GM18508 (cell line): Measurements from ENCODE around the gene SLC2A14.
"Not testable (repeated sequence)": the region's sequence is repeated elsewhere in the genome, so short reads cannot be mapped to it uniquely, and the experiment has no call there.

Experiments used
- ATAC-seq: cut with Tn5 transposase; IDR thresholded peaks from one replicate; pipeline ENCODE4 v1.9.1; 2021; ENCODE audit warnings: moderate number of reproducible peaks; ENCODE audit not compliant: insufficient read depth, unreplicated experiment

SLC2A14 gene

DNA sequence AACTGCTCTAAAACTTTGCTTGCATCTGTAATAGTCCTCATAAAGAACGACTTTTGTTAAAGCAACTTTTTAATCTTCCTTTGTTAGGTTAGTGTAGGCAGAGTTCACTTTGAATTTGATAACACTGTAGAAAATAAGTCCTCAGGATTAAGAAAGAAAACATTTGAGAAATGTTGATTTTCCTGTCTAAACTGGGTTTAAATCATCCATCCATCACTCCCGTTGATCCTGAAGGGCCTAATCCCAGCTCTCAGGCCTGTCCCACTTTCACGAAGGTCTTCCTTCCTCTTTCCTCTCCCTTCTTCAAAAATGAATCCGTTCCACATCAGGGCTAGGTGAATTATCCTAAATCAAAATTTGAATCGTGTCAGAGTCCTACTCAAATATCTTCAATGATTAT, 36.9 kb downstream of the SLC2A14 start:
- ATAC-seq = no peak

GRCh38 chr12:7835116-7835515, 37.6 kb downstream of the SLC2A14 start:
- no peak for ATAC-seq

DNA sequence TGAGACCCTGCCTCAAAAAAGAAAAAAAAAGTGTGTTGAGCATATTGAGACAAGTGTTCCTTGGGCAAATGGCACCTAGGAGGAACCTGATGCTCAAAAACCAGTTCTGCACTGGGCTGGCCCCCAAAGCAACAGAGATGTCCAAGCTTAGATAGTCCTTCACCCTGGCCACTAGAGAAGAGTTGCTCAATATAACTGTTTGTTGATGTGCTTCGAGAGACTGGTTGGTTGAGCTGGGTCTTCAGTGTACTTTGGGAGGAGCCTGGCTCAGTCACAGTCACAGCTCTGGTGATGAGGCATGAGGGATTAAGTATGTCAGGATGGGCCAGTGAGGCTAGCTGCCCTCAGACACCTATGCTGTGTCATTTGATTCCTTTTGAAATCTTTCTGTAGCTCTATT, 38.0 kb downstream of the SLC2A14 start:
- ATAC-seq = no peak

GRCh38 chr12:7833831-7834230, 38.9 kb downstream of the SLC2A14 start:
- ATAC-seq = no peak

DNA sequence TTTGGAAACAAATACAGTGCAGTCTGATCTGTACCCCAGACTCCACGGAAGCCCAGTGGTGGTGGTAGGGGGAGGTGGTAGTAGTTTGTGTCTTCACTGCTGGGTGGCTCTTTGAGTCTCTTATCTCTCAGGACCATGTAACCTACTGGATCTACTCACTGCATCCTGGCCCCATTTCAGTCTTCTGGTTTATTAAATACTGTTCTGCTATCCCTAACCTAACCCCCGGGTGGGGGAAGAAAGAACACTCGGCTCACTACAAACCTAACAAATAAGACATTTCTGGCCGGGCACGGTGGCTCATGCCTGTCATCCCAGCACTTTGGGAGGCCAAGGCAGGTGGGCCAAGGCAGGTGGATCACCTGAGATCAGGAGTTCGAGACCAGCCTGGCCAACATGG, 39.5 kb downstream of the SLC2A14 start:
- ATAC-seq = not testable (repeated sequence)

DNA sequence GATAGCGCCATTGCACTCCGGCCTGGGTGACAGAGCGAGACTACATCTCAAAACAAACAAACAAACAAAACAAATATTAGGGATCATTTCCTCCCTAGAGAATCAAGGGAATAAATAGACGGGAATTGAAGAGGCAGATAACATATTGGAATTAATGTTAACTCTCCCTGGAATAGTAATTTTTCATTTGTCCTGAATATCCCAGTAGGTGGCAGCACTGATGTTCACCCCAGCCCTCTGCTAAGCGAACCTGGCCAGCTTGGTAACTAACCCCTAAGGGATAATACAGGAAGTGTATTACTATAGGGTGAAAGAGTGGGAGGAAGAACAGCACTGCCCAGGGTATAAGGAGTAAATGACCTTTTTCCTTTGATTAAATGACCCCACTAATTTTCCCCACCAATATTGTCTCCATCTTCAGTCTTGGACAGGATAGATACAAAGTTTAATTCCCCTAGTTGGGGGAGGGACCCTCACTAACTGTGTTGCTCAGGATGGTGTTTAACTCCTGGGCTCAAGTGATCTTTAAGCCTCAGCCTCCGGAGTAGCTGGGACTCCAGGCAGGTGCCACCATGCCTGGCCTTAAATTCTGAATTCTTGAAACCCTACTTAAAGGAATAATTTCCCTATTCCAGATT, 40.5 kb downstream of the SLC2A14 start:
- no peak for ATAC-seq

- ATAC-seq = not testable (repeated sequence)
Measured at GRCh38 chr12:7829737-7830136, 43.0 kb downstream of the SLC2A14 start.

- ATAC-seq = not testable (repeated sequence)
Measured at GRCh38 chr12:7825754-7826153, 47.0 kb downstream of the SLC2A14 start.

DNA sequence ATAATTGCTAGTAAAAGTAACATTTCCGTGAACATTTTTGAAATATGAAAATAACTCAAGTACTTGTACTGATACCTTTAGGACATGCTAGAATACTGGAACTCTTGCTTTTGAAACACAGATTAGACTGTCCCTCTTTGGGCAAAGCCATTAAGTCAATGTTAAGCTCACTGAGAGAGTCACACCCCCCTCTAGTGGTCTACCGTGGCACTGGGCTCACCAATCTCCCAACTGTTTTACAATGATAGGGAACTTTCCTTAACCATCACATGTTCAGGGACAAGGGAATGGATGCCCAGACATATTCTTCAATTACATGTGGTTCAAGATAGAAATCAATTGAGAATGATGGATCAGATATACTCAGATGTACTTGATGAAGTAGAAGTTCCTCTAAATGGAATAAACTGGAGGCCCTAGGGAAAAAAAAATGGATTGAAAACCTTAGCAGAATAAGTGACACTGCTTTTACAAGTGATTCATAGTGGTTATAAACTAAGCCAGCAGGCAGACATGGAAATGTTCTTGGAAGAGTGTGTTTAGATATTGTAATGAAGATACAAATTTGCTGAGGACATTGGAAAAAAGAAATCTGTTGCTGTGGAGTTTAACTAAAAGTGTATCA, 65.7 kb downstream of the SLC2A14 start:
- no peak for ATAC-seq

DNA sequence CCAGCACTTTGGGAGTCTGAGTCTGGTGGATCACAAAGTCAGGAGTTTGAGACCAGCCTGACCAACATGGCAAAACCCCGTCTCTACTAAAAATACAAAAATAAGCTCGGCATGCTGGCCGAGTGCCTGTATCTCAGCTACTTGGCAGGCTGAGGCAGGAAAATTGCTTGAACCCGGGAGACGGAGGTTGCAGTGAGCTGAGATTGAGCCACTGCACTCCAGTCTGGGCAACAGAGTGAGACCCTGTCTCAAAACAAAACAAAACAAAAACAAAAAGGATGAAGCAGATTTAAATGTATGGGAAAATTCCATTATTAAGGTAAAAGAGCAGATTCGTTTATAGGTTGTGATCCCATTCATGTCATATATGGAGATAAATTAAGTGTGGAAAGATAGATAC, 66.4 kb downstream of the SLC2A14 start:
- not testable (repeated sequence) for ATAC-seq

DNA sequence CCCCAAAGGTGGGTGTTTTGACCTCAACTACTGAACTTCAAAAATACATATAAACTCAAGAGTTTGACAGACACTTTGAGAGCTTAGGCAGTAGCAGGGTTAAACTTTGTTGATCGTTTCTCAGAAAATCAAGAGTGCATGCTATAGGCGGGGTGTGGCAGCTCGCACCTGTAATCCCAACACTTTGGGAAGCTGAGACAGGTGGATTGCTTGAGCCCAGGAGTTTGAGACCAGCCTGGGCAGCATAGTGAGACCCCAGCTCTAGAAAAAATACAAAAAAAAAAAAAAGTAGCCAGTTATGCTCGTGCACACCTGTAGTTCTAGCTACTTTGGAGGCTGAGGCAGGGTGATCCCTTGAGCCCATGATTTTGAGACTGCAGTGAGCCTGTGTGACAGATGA, 71.3 kb downstream of the SLC2A14 start:
- ATAC-seq = no peak

DNA sequence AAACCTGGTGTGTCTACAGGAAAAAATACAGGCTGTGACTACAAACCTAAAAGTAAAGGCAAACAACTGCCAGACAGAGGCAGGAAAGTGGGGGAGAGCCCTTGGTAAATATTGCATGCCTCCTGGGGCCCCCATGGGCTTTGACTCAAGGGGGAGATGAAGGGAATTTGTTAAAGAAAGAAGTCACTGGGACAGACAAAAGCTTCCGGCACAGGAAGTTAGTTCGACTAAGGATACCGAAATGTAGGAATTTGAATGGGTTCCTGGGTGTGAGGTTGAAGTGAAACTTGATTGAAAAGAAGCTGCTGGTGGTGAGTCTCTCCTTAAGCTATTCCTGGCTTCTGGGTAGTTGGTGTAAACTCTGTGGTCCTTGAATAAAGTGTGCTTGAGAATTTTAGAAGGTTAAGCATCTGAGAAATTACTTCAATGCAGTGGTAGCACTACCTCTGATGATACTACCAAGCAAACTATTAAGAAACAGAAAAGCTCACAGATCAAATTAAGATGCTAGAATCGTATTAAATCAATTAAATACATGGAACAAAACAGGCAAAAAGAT, 73.9 kb downstream of the SLC2A14 start:
- not testable (repeated sequence) for ATAC-seq

GRCh38 chr12:7797698-7798398, 74.9 kb downstream of the SLC2A14 start:
- ATAC-seq = no peak

DNA sequence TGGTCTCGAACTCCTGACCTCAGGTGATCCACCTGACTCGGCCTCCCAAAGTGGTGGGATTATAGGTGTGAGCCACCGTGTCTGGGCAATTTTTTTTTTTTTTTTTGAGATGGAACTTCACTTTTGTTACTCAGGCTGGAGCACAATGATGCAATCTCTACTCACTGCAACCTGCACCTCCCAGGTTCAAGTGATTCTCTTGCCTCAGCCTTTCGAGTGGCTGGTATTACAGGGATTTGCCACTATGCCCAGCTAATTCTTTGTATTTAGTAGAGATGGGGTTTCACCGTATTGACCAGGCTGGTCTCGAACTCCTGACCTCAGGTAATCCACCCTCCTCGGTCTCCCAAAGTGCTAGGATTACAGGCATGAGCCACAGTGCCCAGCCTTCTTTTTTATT, 75.4 kb downstream of the SLC2A14 start:
- ATAC-seq = not testable (repeated sequence)

GRCh38 chr12:7793211-7793610, 79.5 kb downstream of the SLC2A14 start:
- no peak for ATAC-seq

- not testable (repeated sequence) for ATAC-seq
Measured at GRCh38 chr12:7788884-7789528, 83.7 kb downstream of the SLC2A14 start, which contains the start of gene NANOG. Gene NANOG (plus strand): TSS chr12:7789402. CDS start chr12:7789615, 213 bp downstream.

DNA sequence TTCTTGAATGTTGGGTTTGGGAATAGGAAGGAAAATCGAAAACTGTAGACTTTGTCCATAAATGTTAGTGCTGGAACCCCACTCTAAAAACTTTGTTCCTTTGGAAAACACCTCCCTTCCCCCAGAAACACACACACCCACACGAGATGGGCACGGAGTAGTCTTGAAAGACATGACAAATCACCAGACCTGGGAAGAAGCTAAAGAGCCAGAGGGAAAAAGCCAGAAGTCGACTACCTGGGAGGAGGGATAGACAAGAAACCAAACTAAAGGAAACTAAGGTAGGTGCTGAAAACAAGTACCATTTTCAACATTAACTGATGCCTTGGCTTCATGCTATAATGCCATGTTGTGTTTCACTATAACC, 84.4 kb downstream of the SLC2A14 start:
- no peak for ATAC-seq

DNA sequence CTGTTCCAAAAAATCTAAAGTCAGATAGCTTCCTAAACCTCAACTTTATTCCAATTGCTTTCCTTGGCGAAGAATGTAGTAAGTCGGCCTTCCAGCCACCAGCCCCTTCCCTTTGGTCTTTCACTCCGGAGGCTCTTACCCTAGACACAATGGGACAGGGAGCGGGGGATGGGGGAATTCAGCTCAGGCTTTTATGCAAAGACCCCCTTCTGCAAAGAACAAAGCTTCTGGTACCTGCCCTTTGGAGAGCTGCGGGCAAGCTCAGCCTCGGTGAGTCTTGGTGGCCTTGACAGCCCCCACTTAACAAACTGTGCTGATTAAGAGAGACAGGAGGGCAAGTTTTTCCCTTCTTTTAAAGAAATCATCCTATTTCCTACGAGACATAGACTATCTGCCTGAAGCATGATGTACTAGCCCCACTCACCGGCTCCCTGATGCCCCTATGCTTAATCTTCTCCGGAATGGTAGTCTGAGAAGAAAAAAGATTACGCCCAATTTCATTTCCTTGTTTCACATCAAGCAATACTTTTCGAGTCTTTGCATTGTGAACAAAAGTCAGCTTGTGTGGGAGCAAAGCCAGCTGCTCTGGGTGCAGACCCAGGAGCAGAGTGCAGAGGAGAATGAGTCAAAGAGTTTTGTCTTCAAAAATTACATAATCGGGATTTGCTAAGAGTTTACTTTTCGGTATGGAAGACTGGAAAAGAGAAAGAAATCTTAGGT, 85.0 kb downstream of the SLC2A14 start:
- no peak for ATAC-seq

GRCh38 chr12:7784701-7785100, 88.0 kb downstream of the SLC2A14 start:
- ATAC-seq = no peak

- ATAC-seq = not testable (repeated sequence)
Measured at GRCh38 chr12:7783433-7783832, 89.3 kb downstream of the SLC2A14 start.
